Upper lobe of right lung (tissue), 1 donor: ENCODE data around the gene NAGA. TPM values are rescaled to one million over a fixed set of nuclear protein-coding genes. Genes with fewer than 3 reads are reported as not detected.
"Not testable (repeated sequence)": the region's sequence is repeated elsewhere in the genome, so short reads cannot be mapped to it uniquely, and the experiment has no call there.

Experiments used
- ATAC-seq: fragments of 200-7000 bp; cut with Tn5 transposase; one replicate; pipeline ENCODE4 v1.9.1; 2020; ENCODE audit warnings: mild to moderate bottlenecking, moderate library complexity
- DNase-seq: peaks from one replicate; pipeline ENCODE4 v3.0.0-alpha.2; 2020
- H3K27ac ChIP-seq: fragments of 200-600 bp; one replicate; pipeline ENCODE4 v1.8.0; 2022
- H3K27me3 ChIP-seq: fragments of 200-600 bp; one replicate; pipeline ENCODE4 v1.8.0; 2022; ENCODE audit warnings: mild to moderate bottlenecking
- H3K36me3 ChIP-seq: fragments of 200-600 bp; one replicate; pipeline ENCODE4 v1.8.0; 2022
- H3K4me1 ChIP-seq: fragments of 200-600 bp; one replicate; pipeline ENCODE4 v1.8.0; 2022
- H3K4me3 ChIP-seq: fragments of 200-600 bp; one replicate; pipeline ENCODE4 v1.8.0; 2022; ENCODE audit warnings: mild to moderate bottlenecking
- H3K9me3 ChIP-seq: fragments of 200-600 bp; one replicate; pipeline ENCODE4 v1.8.0; 2022
- CTCF ChIP-seq: fragments of 200-600 bp; IDR thresholded peaks from one replicate; pipeline ENCODE4 v1.8.0; 2022; ENCODE audit warnings: antibody characterized with exemption
- intact Hi-C: fragments of 100-400 bp; cut with DNase I; formaldehyde crosslinking; loops from one replicate; pipeline ENCODE4 v1.11.0; 2022
- long read RNA-seq: library from polyadenylated mRNA; unstranded; transcript quantifications from one replicate; pipeline ENCODE4 v2.0.0, GENCODE V29; 2021
- total RNA-seq: library from RNA; stranded (reverse); fragmentation: NEBNext Ultra II Directional; extraction: Animal tissue kit (Norgen Biotek cat#: 25700); gene quantifications from one replicate; pipeline ENCODE4 v1.2.1, GENCODE V29; 2021
- donor health status: DM: no; HTN: yes; CAD: no; lungs with severe emphysema.

Gene NAGA
- 28.6 TPM for total RNA-seq
- long read RNA-seq, transcript NAGA-201 (9 exons, 3,694 nt), result major isoform, 58 of 126 reads
- long read RNA-seq, transcript NAGA-202 (10 exons, 1,869 nt), result minor isoform, 23 of 126 reads
- long read RNA-seq, transcript NAGA-203 (10 exons, 1,856 nt), result minor isoform, 12 of 126 reads
- long read RNA-seq, partial matches to known transcripts, result 14 of 126 reads
- long read RNA-seq, other reads (novel, unspliced or antisense), result 19 of 126 reads

GRCh38 chr22:42070517-42071422 lies at the start of gene NAGA:
Gene NAGA, minus strand, starts transcription at chr22:42070812. Its CDS starts 515 bp downstream, at chr22:42070297.
- Histone ChIP-seq H3K9me3 (no peaks in the 10 kb centered on the region), H3K4me1 (peaks cover 32% of the 10 kb centered on the region), H3K27me3 (no peaks in the 10 kb centered on the region), H3K36me3 (peaks cover 21% of the 10 kb centered on the region), H3K27ac (peak within 1 kb of the TSS; percentile 88), H3K4me3 (peak within 1 kb of the TSS; percentile 62)
- TF ChIP-seq CTCF, result no peak
- peak; percentile 96 for ATAC-seq
- DNase-seq, result peak; percentile 98
- intact Hi-C loops, result no loop called here

- intact Hi-C loops, result no loop called here
- DNase-seq (peak; percentile 79), ATAC-seq (peak; percentile 74)
- no peak for TF ChIP-seq CTCF
- H3K27ac ChIP-seq, result no peak overlapping the region
- peaks cover 14% of the 10 kb centered on the region for H3K4me1 ChIP-seq
- no peaks in the 10 kb centered on the region for H3K27me3 ChIP-seq
- H3K4me3 ChIP-seq, result no peak overlapping the region
- no peaks in the 10 kb centered on the region for H3K36me3 ChIP-seq
- peaks cover 8% of the 10 kb centered on the region for H3K9me3 ChIP-seq
These were observed 46.3 kb upstream of the NAGA start for GRCh38 chr22:42116848-42117424.

GRCh38 chr22:42115420-42115830 lies 44.8 kb upstream of the NAGA start:
- H3K36me3 ChIP-seq, H3K4me1 ChIP-seq, intact Hi-C loops, DNase-seq, H3K27ac ChIP-seq, H3K4me3 ChIP-seq, H3K9me3 ChIP-seq, ATAC-seq, H3K27me3 ChIP-seq: not testable (repeated sequence)

- no peaks in the 10 kb centered on the region for H3K36me3 ChIP-seq
- peak; percentile 38 for TF ChIP-seq CTCF
- H3K4me1 ChIP-seq, result peaks cover 7% of the 10 kb centered on the region
- H3K4me3 ChIP-seq, result no peak overlapping the region
- peaks cover 8% of the 10 kb centered on the region for H3K9me3 ChIP-seq
- H3K27ac ChIP-seq, result no peak overlapping the region
- intact Hi-C loops, result no loop called here
- H3K27me3 ChIP-seq, result no peaks in the 10 kb centered on the region
- DNase-seq, result no peak
- ATAC-seq, result no peak
These were observed 44.1 kb upstream of the NAGA start for GRCh38 chr22:42114721-42115120.

GRCh38 chr22:42112793-42113192 lies 42.2 kb upstream of the NAGA start:
- ATAC-seq, H3K4me3 ChIP-seq, intact Hi-C loops, H3K27me3 ChIP-seq, H3K36me3 ChIP-seq, H3K4me1 ChIP-seq, H3K9me3 ChIP-seq, DNase-seq, H3K27ac ChIP-seq: not testable (repeated sequence)

- intact Hi-C loops, result no loop called here
- no peak for TF ChIP-seq CTCF
These were observed 41.2 kb upstream of the NAGA start for GRCh38 chr22:42111798-42112197.

More at GRCh38 chr22:42111798-42112197, 41.2 kb upstream of the NAGA start:
- ATAC-seq (no peak), DNase-seq (no peak)
- Histone ChIP-seq H3K36me3 (no peaks in the 10 kb centered on the region), H3K27ac (no peak overlapping the region), H3K9me3 (peaks cover 8% of the 10 kb centered on the region), H3K27me3 (no peaks in the 10 kb centered on the region), H3K4me1 (peaks cover 4% of the 10 kb centered on the region), H3K4me3 (no peak overlapping the region)
